Tibial nerve (tissue), 4 donors: Measurements from ENCODE around the gene EXTL1.

Source experiments
- CTCF ChIP-seq, 5 experiments: fragments of 200-600 bp in 3 of 5; fragments of 450-650 bp in 2 of 5; sonication (generic) in 3 of 5; IDR thresholded peaks; one replicate each; pipeline ENCODE4 v1.5.1; 2016 to 2019; ENCODE audit warnings: antibody characterized with exemption in 5 of 5, mild to moderate bottlenecking in 3 of 5, moderate library complexity in 2 of 5
- EP300 ChIP-seq, 2 donors: sonication (generic); formaldehyde crosslinking; IDR thresholded peaks; one replicate each; pipeline ENCODE4 v1.6.1; 2017; ENCODE audit warnings: antibody characterized with exemption in 2 of 2, mild to moderate bottlenecking in 1 of 2
- POLR2A ChIP-seq, 2 donors: fragments of 450-650 bp; IDR thresholded peaks; one replicate each; pipeline ENCODE4 v1.6.1; 2017; ENCODE audit warnings: antibody characterized with exemption in 2 of 2, mild to moderate bottlenecking in 2 of 2, moderate library complexity in 2 of 2

DNA sequence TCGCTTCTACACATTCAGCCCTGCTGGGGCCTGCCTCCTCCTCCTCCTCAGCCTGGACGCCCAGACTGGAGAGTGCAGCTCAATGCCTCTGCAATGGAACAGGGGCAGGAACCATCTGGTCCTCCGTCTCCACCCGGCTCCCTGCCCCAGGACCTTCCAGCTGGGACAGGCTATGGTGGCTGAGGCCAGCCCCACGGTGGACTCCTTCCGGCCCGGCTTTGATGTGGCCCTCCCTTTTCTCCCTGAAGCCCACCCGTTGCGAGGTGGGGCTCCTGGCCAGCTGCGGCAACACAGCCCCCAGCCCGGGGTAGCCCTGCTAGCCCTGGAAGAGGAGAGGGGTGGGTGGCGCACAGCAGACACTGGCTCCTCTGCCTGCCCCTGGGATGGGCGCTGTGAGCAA is 1.4 kb downstream of the EXTL1 start:
- TF ChIP-seq CTCF (IDR thresholded peaks at IDR 0.05) (no peak), POLR2A (IDR thresholded peaks at IDR 0.05) (no peak), EP300 (IDR thresholded peaks at IDR 0.05) (no peak)
